B cell (primary cell): ENCODE results near the gene ST3GAL3. TPM values are rescaled to one million over a fixed set of nuclear protein-coding genes. Genes with fewer than 3 reads are reported as not detected.

Experiments
- ATAC-seq: fragments of 200-7000 bp; cut with Tn5 transposase; one replicate; pipeline ENCODE4 v1.10.0; 2021; ENCODE audit warnings: low read depth, mild to moderate bottlenecking, moderate number of reproducible peaks, moderate library complexity
- CTCF ChIA-PET: fragments of 350-600 bp; sonication (Branson Sonifier 250); formaldehyde crosslinking; loops from one replicate; lab custom pipeline; 2021; ENCODE audit warnings: antibody characterized with exemption, inconsistent platforms; lab: Charles Lee
- POLR2A ChIA-PET: fragments of 350-600 bp; sonication (Branson Sonifier 250); formaldehyde crosslinking; loops from one replicate; lab custom pipeline; 2021; ENCODE audit warnings: antibody characterized with exemption; lab: Charles Lee
- DNase-seq: peaks from one replicate; pipeline ENCODE4 v3.0.0; 2013
- H2AFZ ChIP-seq: 2 replicates; pipeline ENCODE4 v1.6.1; 2012; ENCODE audit warnings: mild to moderate bottlenecking, low read depth, low read length; ENCODE audit not compliant: insufficient read depth, poor library complexity, severe bottlenecking
- H3K27ac ChIP-seq, 2 donors: 1 replicate in 1 of 2; 2 replicates in 1 of 2; pipeline ENCODE4 v1.5.1; 2012 to 2013; ENCODE audit warnings: low read length in 2 of 2, mild to moderate bottlenecking in 2 of 2, moderate library complexity in 1 of 2
- H3K27me3 ChIP-seq, 4 experiments: fragments of 200-600 bp in 1 of 4; sonication (generic) in 1 of 4; replicated peaks in 1 of 4; 1 replicate in 2 of 4; 2 replicates in 2 of 4; pipeline versions ENCODE4 v1.6.1 to v1.7.0; 2013 to 2016; ENCODE audit warnings: low read length in 3 of 4, mild to moderate bottlenecking in 2 of 4, mixed read lengths in 1 of 4, moderate library complexity in 1 of 4; ENCODE audit not compliant: insufficient read depth in 4 of 4, control insufficient read depth in 3 of 4; ENCODE audit errors: control extremely low read depth in 1 of 4
- H3K36me3 ChIP-seq, 2 experiments: replicated peaks in 1 of 2; 1 replicate in 1 of 2; 2 replicates in 1 of 2; pipeline versions ENCODE4 v1.6.1 to v1.7.1; 2013; ENCODE audit warnings: low read length in 1 of 2; ENCODE audit not compliant: insufficient read depth in 2 of 2, control insufficient read depth in 1 of 2; ENCODE audit errors: control extremely low read depth in 1 of 2, extremely low read depth in 1 of 2
- H3K4me1 ChIP-seq, 2 donors: fragments of 200-600 bp in 1 of 2; sonication (generic) in 1 of 2; 1 replicate in 1 of 2; 2 replicates in 1 of 2; pipeline versions ENCODE4 v1.5.1 to v1.6.1; 2013 to 2017; ENCODE audit warnings: low read length in 2 of 2; ENCODE audit not compliant: control insufficient read depth in 2 of 2, insufficient read depth in 2 of 2
- H3K4me2 ChIP-seq: replicated peaks from 2 replicates; pipeline ENCODE3; 2012; ENCODE audit warnings: mild to moderate bottlenecking, low read depth, low read length; ENCODE audit not compliant: poor library complexity, severe bottlenecking
- H3K4me3 ChIP-seq, 5 experiments: fragments of 200-600 bp in 1 of 5; sonication (generic) in 1 of 5; 1 replicate in 3 of 5; 2 replicates in 2 of 5; pipeline versions ENCODE4 v1.5.1 to v1.7.0; 2011 to 2016; ENCODE audit warnings: low read length in 4 of 5, mild to moderate bottlenecking in 4 of 5, low read depth in 2 of 5, control low read depth in 1 of 5, moderate library complexity in 1 of 5; ENCODE audit not compliant: insufficient read depth in 1 of 5; ENCODE audit errors: control extremely low read depth in 1 of 5, extremely low read depth in 1 of 5
- H3K79me2 ChIP-seq: fragments of 200-600 bp; sonication (generic); one replicate; pipeline ENCODE4 v1.6.0; 2016; ENCODE audit warnings: low read length; ENCODE audit not compliant: control insufficient read depth, insufficient read depth
- H3K9ac ChIP-seq: fragments of 200-600 bp; sonication (generic); 2 replicates; pipeline ENCODE4 v1.6.1; 2017; ENCODE audit warnings: mild to moderate bottlenecking, low read length, moderate library complexity
- H3K9me3 ChIP-seq, 3 donors: one replicate each; pipeline versions ENCODE4 v1.6.1 to v1.7.1; 2013; ENCODE audit warnings: low read length in 2 of 3; ENCODE audit not compliant: control insufficient read depth in 2 of 3, insufficient read depth in 1 of 3; ENCODE audit errors: control extremely low read depth in 1 of 3
- H4K20me1 ChIP-seq: 2 replicates; pipeline ENCODE4 v1.6.0; 2012; ENCODE audit warnings: mild to moderate bottlenecking, low read length; ENCODE audit not compliant: insufficient read depth, control insufficient read depth, poor library complexity, severe bottlenecking
- H3K27ac Mint-ChIP-seq: one replicate; pipeline ENCODE4 v1.8.0; 2021; ENCODE audit warnings: mixed read lengths
- H3K27me3 Mint-ChIP-seq: one replicate; pipeline ENCODE4 v1.8.0; 2021; ENCODE audit warnings: mixed read lengths
- H3K4me1 Mint-ChIP-seq: one replicate; pipeline ENCODE4 v1.8.0; 2021; ENCODE audit warnings: mixed read lengths
- H3K4me3 Mint-ChIP-seq: one replicate; pipeline ENCODE4 v1.8.0; 2021; ENCODE audit warnings: mixed read lengths
- H3K9me3 Mint-ChIP-seq: one replicate; pipeline ENCODE4 v1.8.0; 2022; ENCODE audit warnings: mixed read lengths; ENCODE audit not compliant: insufficient read depth
- CTCF ChIP-seq: fragments of 200-600 bp; IDR thresholded peaks from one replicate; pipeline ENCODE4 v1.8.0; 2022; ENCODE audit warnings: antibody characterized with exemption, mild to moderate bottlenecking
- EZH2 ChIP-seq: IDR thresholded peaks from 2 replicates; pipeline ENCODE4 v1.6.1; 2012; ENCODE audit warnings: borderline replicate concordance, low read depth, mild to moderate bottlenecking, moderate library complexity, low read length; ENCODE audit not compliant: insufficient read depth, poor library complexity, severe bottlenecking
- WGBS: methylation state at CpG from one replicate; pipeline ENCODE4 v1.1.5; 2013; ENCODE audit warnings: missing lambda C conversion rate; ENCODE audit not compliant: insufficient coverage; 5-methylcytosine and 5-hydroxymethylcytosine counted together
- intact Hi-C: fragments of 100-400 bp; cut with micrococcal nuclease; formaldehyde crosslinking; loops from one replicate; pipeline ENCODE4 v1.10.0; 2022
- polyA plus RNA-seq: library from polyadenylated mRNA; depleted of rRNA; stranded (reverse); fragments of >200 nt; gene quantifications from 2 replicates; pipeline ENCODE4 v1.2.3, GENCODE V29; 2012
- total RNA-seq, 2 donors: library from RNA; stranded (reverse); fragments of 120-200 nt in 1 of 2; gene quantifications; 1 replicate in 1 of 2; 2 replicates in 1 of 2; pipeline versions ENCODE4 v1.2.3 to v1.2.4, GENCODE V29; 2013 to 2022

The ST3GAL3 gene
- total and polyA plus RNA-seq, 2 donors (not counting 1 experiment from before 2014, with no cell fraction given): 16.8 to 31.4 TPM

DNA sequence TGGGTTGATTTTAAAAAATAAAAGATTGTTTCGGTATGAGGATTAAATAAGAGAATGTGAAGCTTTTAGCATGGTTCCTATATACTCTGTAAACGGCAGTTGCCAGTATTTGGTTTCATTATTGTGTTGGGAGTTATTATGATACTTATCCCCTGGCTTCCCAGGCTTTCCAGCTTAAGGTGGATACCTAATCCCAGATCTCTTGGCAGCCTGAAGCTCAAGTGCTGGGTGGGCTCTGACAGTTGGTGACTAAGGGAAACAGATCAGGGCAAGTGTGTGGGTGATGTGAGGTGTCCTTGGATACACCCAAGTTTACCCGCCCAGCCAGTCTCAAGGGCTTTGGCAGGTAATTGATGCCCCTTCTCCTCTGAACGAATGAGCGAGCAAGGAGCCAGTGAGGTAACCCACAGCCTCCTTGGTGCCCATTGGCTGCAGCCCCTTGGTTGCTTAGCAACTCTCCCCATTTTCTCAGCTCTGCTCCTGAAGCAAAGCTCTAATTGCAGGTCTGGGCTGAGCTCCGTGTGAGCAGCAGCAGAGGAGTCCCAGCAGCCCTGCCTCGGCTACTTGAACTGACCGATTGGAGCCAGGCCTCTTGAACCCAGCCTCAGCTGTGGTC is 245.5 kb downstream of the ST3GAL3 start:
- peaks cover 41% of the 10 kb centered on the region for H3K79me2 ChIP-seq
- intact Hi-C loops: no loop called here
- no peaks in the 10 kb centered on the region for H4K20me1 ChIP-seq
- ChIA-PET CTCF (interaction anchor here (1.7 kb wide), 1 partner anchor 18 kb away, joined by 4 read pairs; no protein-coding TSS in a partner anchor), POLR2A (no interaction called here)
- peaks cover 0 to 21% of the 10 kb centered on the region in 2 experiments for H3K36me3 ChIP-seq
- H3K4me3 Mint-ChIP-seq: no peak overlapping the region
- 90% methylated on average over 6 of the region's 8 CpGs for WGBS
- DNase-seq (no peak), ATAC-seq (no peak)
- H2AFZ ChIP-seq: no peak overlapping the region
- H3K4me3 ChIP-seq: no peak overlapping the region
- H3K9me3 Mint-ChIP-seq: no peaks in the 10 kb centered on the region
- H3K27ac Mint-ChIP-seq: no peak overlapping the region
- no peak overlapping the region for H3K4me2 ChIP-seq
- no peaks in the 10 kb centered on the region for H3K27me3 Mint-ChIP-seq
- no peaks in the 10 kb centered on the region for H3K27me3 ChIP-seq
- H3K27ac ChIP-seq: no peak overlapping the region
- peaks cover 1 to 7% of the 10 kb centered on the region in 2 donors for H3K4me1 ChIP-seq
- H3K4me1 Mint-ChIP-seq: peaks cover 14% of the 10 kb centered on the region
- H3K9ac ChIP-seq: no peak overlapping the region
- no peaks in the 10 kb centered on the region for H3K9me3 ChIP-seq
- TF ChIP-seq EZH2 (no peak), CTCF (no peak)

GRCh38 chr1:43953361-43953760 is 246.0 kb downstream of the ST3GAL3 start:
- Histone ChIP-seq H3K9ac (no peak overlapping the region), H3K4me1 (peaks cover 0 to 2% of the 10 kb centered on the region in 2 donors), H3K27ac (no peak overlapping the region), H3K79me2 (peaks cover 36% of the 10 kb centered on the region), H3K36me3 (peaks cover 0 to 23% of the 10 kb centered on the region in 2 experiments), H4K20me1 (no peaks in the 10 kb centered on the region), H3K9me3 (no peaks in the 10 kb centered on the region), H3K4me2 (no peak overlapping the region), H3K27me3 (no peaks in the 10 kb centered on the region), H3K4me3 (no peak overlapping the region), H2AFZ (no peak overlapping the region)
- no peaks in the 10 kb centered on the region for H3K27me3 Mint-ChIP-seq
- no peak for DNase-seq
- intact Hi-C loops: no loop called here
- no peak for ATAC-seq
- no peaks in the 10 kb centered on the region for H3K9me3 Mint-ChIP-seq
- TF ChIP-seq EZH2 (no peak), CTCF (no peak)
- H3K4me3 Mint-ChIP-seq: no peak overlapping the region
- ChIA-PET CTCF (interaction anchor here (1.7 kb wide), 1 partner anchor 18 kb away, joined by 4 read pairs; no protein-coding TSS in a partner anchor), POLR2A (no interaction called here)
- H3K27ac Mint-ChIP-seq: no peak overlapping the region
- 96% methylated on average over 2 of the region's 3 CpGs for WGBS
- peaks cover 9% of the 10 kb centered on the region for H3K4me1 Mint-ChIP-seq
